ENCODE measurements around the gene DNAJB8.

DNA sequence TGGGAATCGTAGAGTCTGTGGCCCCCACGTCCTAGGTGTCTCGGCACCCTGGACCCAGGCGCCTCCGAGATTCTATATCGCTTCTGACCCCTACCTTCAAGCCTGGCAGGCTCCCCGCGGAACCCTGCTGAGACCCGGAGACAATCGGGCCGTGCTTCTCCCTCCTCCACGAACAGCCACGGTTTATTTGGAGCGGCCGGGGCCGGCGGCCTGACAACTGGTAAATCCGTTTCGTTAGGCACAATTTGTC is 24.9 kb upstream of the DNAJB8 start:
- TF ChIP-seq CTCF (IDR thresholded peaks at IDR 0.05; ENCODE audit: insufficient read depth, low read depth, low read length) (no peak), EZH2 (IDR thresholded peaks at IDR 0.05; ENCODE audit: insufficient read depth, low read length) (no peak)
